ENCODE measurements around the gene KATNB1.

Gene KATNB1, protein sequence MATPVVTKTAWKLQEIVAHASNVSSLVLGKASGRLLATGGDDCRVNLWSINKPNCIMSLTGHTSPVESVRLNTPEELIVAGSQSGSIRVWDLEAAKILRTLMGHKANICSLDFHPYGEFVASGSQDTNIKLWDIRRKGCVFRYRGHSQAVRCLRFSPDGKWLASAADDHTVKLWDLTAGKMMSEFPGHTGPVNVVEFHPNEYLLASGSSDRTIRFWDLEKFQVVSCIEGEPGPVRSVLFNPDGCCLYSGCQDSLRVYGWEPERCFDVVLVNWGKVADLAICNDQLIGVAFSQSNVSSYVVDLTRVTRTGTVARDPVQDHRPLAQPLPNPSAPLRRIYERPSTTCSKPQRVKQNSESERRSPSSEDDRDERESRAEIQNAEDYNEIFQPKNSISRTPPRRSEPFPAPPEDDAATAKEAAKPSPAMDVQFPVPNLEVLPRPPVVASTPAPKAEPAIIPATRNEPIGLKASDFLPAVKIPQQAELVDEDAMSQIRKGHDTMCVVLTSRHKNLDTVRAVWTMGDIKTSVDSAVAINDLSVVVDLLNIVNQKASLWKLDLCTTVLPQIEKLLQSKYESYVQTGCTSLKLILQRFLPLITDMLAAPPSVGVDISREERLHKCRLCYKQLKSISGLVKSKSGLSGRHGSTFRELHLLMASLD

DNA sequence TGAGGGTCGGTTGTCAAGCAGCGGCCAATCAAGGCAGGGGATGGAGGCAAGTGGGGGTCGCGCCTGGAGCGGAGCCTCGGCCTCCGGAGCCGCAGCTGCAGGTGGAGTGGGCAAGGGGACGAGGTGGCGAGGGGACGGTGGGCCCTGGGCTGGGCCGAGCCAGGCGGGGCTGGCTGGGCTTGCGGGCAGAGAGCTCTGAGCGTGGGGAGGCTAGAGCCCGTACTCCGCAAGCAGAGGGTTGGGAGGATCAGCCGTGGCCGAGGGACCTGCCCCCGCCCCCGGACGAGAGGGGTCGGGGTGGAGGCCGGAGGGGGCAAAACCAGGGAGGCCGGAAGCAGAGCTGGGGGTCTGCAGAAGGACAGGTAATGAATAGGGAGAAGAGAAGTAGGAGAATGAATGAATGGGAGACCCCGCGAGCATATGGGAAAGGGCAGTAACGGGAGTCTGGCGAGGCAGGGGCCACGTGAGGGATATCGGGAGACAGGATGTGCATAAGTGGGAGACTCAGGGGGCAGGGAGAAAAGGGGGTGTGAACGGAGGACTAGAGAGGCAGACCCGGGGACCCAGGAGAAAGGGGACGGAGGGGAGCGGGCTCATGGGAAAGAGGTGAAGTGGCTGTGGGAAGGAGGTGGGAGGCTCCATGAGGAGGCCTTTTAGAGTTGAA, at the start of gene KATNB1:
Gene KATNB1, plus strand, starts transcription at position 16 of the 664 bp plus-strand sequence. CDS start 1,474 bp downstream, outside the sequence.
- DNase-seq, result no peak

DNA sequence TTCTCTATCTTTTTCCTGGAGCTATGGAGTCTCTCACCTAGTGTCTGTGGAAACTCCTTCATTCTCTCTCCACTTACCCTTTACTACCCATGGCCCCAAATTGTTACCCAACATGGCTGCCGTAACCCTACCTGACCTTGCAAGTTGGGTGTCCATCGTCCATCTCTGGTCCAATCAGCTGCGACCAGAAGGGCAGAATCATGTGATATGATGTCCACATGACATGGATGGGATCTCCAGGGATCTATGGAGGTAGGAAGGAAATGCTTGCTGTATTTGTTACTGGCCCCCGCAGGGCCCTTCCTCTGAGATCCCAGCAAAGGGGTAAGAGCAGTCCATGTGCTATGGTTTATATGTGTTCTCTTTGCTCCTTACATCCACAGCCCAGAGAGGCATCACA, 49.0 kb upstream of the KATNB1 start:
- no peak for DNase-seq

DNA sequence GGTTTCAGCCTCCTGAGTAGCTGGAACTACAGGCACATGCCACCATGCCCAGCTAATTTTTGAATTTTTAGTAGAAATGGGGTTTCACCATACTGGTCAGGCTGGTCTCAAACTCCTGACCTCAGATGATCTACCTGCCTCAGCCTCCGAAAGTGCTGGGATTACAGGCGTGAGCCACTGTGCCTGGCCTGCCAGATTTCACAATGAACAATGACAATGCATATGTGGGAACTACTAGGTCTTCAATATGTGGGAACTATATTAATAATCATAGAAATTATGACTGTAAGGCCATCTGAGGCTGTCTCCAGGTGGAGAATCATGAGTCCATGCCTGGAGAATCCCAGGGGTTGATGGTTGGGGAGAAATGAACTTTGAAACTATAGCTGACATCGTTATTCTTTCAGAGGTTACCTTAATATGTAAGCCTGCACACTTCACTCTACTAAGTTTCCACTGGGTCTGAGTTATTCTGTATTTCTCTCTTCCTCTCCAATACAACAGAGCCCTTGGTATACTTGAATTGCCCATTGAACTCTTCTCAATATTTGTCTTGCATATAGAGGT, 48.1 kb upstream of the KATNB1 start:
- DNase-seq, result no peak

DNA sequence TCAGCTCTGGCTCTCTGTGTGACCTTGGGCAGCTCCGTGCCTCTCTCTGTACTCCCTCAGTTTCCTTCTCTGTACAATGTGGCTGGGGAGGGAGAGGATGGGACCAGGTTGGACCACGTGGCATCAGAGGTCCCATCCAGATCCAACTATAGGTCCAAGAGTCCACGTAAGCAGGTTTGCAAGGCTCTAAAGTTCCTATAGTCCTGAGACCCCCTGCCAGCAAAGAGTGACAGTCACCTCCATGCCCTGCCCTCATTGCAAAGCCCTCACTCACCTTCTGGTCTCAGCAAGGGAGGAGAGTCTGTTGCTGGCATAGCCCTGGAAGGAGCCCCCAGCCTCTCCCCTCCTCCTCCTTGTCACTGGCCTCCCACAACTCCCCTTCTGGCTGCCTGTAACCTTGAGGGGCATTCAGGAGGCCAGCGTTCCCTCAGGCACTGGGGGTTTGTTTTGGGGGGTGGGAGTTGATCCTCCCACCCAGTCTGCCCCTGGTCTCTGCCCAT, 47.0 kb upstream of the KATNB1 start:
- no peak for DNase-seq

DNA sequence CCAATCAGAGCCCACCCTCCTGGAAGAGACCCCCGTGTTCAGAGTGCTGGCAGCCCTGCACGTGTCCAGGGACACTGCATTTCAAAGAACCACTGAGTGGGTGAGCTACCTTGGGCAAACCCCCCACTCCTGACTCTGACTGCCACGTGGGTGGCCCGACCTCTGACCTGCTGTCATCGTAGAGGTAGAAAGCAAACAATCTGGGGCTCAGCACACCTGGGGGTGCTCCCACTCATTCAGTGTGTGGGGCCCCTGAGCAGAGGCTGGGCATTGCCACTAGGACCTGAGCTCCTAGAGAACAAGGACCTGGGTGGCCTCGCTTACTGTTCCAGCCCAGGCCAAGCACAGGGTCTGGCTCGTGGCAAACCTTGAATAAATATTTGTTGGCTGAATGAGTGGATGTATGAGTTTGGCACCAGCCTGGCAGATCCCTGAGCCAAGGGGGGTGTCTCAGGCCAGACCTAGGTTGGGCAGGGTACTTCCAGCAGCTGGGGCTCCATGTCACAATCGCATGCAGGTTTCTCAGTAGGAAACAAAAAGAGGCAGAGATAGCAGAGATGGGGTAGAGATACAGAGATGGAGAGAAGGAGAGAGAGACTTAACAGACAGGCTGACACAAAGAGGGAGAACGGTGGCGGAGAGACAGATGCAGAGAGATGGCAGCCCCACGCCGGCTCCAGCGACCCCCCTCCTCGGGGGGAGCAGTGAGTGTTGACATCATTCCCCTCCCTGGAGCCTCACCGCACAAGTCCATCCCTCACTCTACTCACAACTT, 46.4 kb upstream of the KATNB1 start:
- no peak for DNase-seq

DNA sequence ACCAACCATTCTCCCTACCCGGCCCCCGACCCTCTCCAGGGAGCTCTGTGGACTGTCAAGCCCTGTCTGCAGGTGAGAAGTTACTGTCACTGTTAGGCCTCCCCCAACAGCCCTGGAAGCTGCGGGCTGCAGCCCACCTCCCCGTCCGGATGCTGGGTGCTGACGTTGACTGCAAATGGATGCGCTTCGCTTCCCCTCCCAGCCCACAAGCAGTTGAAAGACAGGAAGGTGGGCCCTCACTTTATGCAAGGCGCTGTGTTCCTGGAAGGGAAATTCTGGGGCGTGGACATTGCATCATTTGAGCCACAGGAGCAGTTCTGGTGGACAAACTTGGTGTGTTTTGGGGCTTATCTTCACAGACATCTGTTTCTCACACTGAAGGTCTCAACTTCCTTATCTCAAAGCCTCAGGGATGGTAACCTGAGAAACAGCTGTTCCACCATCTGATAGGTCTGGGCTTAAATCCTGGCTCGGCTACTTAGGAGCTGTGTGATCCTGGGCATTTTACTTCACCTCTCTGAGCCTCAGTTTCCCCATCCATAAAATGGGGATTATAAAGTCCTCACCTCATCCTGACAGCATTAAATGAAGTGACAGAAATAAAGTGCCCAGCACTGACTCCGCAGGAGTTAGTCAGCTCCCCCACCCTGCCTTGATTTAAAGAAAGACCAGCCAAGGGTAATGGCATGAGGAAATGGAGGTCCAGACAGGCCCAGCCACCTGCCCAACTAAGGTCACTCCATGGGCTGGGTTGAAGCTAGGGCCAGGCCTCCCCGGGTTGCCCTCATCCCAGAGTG, 45.6 kb upstream of the KATNB1 start:
- peak in 1 of 2 experiments; percentile 20 for DNase-seq

DNA sequence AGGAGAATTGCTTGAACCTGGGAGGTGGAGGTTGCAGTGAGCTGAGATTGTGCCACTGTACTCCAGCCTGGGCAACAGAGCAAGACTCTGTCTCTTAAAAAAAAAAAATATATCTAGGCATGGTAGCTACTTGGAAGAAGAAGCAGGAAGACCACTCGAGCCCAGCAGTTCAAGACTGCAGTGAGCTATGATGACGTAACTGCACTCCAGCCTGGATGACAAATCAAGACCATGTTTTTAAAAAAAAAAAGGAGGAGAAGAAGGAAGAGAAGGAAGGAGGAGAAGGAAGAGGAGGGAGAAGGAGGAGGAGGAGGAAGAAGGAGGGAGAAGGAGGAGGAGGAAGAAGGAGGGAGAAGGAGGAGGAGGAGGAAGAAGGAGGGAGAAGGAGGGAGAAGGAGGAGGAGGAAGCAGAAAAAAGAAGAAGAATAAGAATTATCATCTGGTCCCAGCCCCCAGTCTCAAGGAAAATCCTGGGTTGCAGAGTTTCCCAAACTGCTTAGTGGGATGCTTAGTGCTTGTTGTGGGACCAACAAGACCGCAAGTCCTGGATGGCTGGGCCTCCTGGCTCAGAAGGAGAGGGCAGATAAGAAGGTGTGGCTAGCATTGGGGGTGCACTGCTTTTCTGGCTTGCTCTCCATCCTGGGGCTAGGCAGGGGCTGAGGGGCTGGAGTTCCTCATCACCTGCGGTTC, 44.6 kb upstream of the KATNB1 start:
- DNase-seq, result no peak

DNA sequence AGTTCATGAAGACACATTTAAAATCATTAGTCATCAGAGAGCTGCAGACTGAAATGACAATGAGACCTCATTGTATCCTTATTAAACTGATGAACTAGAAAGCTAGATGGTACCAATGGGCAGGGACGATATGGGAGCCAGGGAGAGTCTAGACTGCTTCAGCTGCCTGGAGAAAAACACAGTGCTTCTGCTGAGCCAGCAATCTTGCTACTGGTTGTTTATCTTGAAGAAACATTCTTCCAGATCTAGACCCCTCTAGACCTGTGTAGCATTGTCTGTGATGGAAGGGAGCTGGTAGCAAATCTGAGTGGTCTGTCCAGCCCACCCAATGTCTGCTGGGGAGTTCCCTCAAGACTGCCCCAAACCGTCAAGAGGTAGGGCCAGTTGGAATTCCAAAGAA, 42.9 kb upstream of the KATNB1 start:
- DNase-seq, result no peak

DNA sequence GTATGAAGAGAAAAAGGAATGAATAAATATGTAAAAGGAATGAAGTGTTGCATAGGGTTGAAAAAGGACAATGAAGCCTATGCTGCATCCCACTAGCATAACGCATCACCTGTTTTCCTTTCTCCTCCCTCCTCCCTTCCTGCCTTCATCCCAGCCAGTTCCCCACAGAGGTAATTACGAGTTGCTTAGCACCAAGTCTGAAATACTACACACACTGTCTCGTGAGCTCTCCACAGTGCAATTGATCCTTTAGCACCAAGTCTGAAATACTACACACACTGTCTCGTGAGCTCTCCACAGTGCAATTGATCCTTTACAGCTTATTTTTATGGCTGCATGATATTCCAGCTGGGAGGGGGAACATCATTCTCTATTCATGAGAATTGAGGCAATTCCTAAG, 42.0 kb upstream of the KATNB1 start:
- DNase-seq, result no peak

DNA sequence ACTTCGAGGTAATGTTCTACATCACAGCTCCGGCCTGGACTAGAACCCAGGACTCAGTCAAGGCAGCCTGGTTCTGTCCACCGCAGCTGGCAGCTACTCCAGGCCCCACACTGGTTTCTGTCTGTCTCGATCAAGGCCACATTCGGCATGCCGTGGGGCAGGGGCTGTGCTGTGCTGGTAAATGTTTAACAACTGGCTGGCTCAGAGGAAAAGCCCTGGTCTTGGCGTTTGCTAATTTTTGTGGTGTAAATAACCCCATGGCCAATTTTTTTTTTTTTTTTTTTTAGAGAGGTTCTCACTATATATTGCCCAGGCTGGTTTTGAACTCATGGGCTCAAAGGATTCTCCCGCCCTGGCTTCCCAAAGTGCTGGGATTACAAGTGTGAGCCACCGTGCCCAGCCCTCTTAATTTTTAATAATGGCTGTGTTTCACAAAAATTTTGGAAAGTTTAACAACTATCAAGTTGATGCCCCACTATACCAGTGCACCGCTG, 41.3 kb upstream of the KATNB1 start:
- DNase-seq, result no peak

DNA sequence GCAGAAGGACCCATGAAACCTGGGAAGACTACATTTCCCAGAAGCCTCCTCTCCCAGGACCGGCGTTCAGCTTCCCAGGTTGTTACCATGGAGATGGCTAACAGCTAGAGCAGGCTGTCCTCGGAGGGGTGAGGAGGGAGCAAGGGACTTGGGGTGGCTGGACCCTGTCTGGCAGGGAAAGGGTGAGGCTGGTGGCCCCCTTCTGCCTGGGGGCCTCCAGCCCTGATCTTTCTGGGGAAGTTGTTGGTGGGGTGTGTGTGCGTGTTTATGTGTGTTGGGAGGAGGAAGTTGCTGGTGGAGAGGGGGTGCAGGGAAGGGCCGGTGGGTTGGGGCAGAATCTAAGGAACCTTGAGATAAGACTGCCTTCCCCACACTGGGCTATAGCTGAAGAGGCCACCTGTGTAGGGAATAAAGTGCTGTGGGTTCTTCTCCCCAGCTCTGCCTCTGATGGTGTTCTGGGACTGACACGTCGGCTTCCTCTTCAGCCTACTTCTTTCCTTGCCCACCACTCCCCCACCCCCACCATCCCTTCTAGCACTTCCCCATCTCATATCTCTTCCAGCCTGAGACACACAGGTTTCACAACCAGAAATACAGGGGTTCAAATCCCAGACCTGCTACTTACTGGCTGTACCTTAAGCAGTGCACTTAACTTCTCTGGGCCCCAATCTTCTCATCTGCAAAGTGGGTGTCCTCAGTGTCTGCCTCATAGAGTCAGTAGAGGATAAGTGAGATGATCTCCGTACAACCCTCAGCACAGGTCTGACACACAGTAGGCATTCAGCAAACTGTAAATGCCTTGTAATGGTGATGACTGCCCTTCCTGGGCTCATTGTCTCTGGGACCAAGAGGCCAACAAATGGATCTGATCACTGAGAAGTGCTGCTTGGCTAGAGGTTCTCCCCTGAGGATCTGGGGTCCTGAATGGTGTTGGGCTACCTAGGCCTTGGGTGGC, 40.6 kb upstream of the KATNB1 start, which contains the start of gene DRC7:
Gene DRC7, plus strand, starts transcription at position 82 of the 955 bp plus-strand sequence. CDS start 3,144 bp downstream, outside the sequence.
- peak in 1 of 2 experiments; percentile 8 for DNase-seq

DNA sequence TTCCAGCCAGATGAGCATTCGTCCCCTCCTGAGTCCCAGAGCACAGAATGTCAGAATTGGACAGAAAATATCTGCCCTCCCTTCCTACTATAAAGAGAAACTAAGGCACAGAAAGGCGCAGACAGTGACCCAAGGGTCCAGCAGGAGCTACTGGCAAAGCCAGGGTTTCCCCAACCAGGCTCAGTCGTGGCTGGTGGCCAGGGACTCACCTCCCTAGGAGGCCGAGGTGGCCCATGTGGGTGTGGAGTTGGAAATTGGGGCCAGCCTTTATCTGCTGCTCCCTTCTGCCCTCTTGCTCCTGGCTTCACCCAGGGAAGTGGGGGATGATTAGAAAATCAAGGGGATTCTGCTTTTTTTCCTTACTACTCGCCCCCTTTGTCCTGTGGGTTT, 39.9 kb upstream of the KATNB1 start:
- DNase-seq, result no peak

DNA sequence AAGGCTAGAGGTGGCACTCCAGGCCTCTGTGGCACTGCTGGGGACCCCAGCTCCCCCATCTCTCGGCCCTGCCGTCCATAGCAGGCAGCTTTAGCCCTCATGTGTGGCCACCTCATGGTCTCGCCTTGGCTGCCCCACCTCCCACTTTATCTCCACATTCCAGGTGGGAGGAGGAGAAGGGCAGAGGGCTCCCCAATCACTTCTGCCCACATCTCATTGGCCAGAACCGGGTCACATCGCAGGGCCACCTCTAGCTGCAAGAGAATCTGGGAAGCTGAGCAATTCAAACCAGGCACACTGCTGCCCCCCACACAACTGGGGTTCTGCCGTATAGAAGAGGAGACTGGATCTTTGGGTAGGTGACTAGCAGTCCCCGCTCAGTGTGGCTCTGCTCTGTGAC, 39.3 kb upstream of the KATNB1 start:
- DNase-seq, result no peak

DNA sequence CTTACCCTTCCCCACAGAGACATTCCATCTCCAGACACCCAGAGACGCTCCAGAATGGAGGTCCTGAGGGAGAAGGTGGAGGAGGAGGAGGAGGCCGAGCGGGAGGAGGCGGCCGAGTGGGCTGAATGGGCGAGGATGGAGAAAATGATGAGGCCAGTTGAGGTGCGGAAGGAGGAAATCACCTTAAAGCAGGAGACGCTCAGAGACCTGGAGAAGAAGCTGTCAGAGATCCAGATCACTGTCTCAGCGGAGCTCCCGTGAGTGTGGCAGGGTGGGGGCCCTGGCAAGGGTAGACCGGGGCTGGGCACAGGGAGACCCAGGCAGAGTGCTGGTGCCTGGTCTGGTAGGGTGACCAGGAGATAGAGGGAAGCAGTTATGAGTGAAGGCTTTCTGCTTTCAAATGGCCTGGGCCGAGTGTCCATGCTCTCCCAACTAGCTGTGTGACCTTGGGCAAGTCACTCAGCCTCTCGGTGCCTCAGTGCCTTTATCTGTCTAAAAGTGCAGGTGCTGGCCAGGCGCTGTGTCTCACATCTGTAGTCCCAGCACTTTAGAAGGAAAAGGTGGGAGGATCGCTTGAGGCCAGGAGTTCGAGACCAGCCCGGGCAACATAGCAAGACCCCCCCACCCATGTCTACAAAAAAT, 37.6 kb upstream of the KATNB1 start:
- DNase-seq, result no peak

DNA sequence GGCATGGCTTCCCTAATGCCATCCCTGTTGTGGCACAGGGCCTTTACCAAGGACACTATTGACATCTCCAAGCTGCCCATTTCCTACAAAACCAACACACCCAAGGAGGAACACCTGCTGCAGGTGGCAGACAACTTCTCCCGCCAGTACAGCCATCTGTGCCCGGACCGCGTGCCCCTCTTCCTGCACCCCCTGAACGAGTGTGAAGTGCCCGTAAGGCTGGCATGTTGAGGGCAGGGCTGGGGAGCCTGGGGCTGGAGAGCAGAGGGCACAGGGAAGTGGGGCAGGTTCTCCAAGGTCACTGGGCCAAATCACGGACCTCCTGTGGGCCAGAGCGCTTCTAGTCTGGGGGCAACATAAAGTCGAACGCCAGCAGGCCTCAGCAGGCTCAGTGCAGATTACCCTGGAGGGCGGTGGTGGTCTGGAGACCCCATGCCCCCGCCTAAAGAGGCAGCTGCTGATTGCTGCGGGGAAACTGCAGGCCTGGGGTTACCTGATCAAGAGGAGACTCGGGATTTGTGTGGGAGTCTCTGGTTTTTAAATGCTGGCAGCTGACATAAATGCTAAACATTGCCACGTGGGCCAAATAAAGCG, 36.7 kb upstream of the KATNB1 start:
- DNase-seq, result no peak

DNA sequence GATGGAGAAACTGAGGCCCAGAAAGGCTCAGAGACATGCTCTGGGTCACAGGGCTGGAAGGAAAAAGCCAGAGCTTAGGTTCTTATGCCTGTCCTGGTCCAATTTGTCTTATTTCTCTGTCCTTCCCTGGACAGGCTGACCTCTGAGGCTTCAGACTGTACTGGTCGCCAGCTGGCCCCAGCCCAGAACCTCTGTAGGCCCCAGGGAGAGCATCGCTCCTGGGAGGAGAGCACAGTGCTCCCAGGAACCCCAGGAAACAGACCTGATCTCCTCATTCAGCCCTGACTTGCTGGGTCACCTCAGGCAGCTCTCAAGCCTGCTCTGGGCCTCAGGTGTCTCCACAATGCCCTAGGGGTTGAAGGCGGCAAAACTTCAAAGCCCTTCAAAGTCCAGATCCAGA, 36.1 kb upstream of the KATNB1 start:
- no peak for DNase-seq

DNA sequence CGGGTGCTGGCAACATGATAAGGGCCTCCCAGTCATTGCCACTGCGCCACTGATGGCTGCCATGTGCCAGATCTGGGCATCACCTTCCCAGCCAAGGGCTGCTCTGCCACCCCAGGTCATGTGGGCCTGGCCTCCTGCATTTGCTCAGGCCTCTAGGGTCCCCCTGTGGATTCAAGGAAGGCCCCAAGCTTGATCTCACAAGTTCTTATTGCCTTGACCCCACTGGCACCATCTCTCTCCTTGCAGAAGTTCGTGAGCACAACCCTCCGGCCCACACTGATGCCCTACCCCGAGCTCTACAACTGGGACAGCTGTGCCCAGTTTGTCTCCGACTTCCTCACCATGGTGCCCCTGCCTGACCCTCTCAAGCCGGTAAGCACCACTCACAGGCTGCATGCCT, 35.7 kb upstream of the KATNB1 start:
- no peak for DNase-seq

DNA sequence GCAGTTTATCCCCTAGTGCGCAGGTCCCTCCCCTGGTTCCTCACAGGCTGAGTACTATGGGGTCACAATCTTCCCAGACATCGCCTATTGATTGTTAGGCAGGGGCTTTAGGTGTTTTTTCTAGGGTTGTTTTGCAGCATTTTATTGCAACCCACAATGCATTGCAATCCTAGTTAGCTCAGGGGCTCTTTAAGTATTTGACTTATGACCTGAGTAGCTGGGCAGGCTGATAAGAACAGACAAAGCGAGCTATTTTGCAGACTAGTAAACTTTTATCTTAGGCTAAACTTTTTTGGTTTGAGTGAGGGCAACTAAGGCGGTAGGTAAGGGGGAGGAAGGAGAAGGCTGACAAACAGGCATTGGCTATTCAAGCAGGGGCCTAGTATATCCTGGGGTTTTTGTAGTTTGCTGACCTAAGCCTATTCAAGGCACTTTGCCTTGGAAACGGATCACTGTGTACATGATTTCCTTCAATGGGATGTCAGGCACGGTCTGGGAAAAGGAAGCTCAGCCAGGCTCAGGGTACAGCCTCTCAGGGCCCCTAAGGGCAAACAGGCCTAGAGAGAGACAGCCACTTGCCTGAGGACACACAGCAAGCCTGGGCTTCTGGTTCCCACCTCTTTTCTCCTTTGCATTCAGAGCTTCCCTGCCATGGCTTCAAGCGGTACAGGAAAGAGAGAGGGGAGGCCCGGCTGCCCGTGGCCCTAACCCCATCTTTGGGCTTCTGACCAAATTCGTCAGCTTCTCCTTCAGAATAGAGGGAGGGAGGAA, 34.6 kb upstream of the KATNB1 start:
- no peak for DNase-seq
